Keratinocyte (primary cell): ENCODE data around the gene ITGB5. TPM values are rescaled to one million over a fixed set of nuclear protein-coding genes. Genes with fewer than 3 reads are reported as not detected.

ENCODE experiments used
- DNase-seq: peaks from one replicate; pipeline ENCODE4 v3.0.0-alpha.2; 2011; ENCODE audit warnings: low read depth, missing footprints, low spot score
- FAIRE-seq: peaks from 2 replicates; lab custom pipeline; 2011; peaks lifted over from hg19 to GRCh38; lab: Jason Lieb, UNC
- H2AFZ ChIP-seq: 2 replicates; pipeline ENCODE4 v1.6.0; 2012; ENCODE audit warnings: low read length, control low read depth, inconsistent platforms; ENCODE audit not compliant: control insufficient read depth
- H3K27ac ChIP-seq: 2 replicates; pipeline ENCODE4 v1.5.1; 2011; ENCODE audit warnings: low read length; ENCODE audit not compliant: control insufficient read depth, insufficient read depth
- H3K27me3 ChIP-seq: 3 replicates; pipeline ENCODE4 v1.6.0; 2011; ENCODE audit warnings: low read length; ENCODE audit not compliant: control insufficient read depth, insufficient read depth; ENCODE audit errors: extremely low read depth
- H3K36me3 ChIP-seq, 2 experiments: 2 replicates in 1 of 2; 3 replicates in 1 of 2; pipeline ENCODE4 v1.5.1; 2011; ENCODE audit warnings: low read length in 2 of 2, mild to moderate bottlenecking in 1 of 2; ENCODE audit not compliant: control insufficient read depth in 2 of 2, insufficient read depth in 2 of 2; ENCODE audit errors: extremely low read depth in 1 of 2
- H3K4me1 ChIP-seq: 3 replicates; pipeline ENCODE4 v1.5.1; 2011; ENCODE audit warnings: low read length; ENCODE audit not compliant: control insufficient read depth, insufficient read depth; ENCODE audit errors: extremely low read depth
- H3K4me2 ChIP-seq: 3 replicates; pipeline ENCODE4 v1.6.0; 2011; ENCODE audit warnings: low read depth, low read length; ENCODE audit not compliant: control insufficient read depth, insufficient read depth; ENCODE audit errors: extremely low read depth
- H3K4me3 ChIP-seq, 3 experiments: fragments of 200-600 bp in 1 of 3; sonication (generic) in 1 of 3; 2 replicates in 2 of 3; 3 replicates in 1 of 3; pipeline ENCODE4 v1.5.1; 2011 to 2016; ENCODE audit warnings: low read length in 3 of 3, mild to moderate bottlenecking in 3 of 3, control low read depth in 2 of 3, inconsistent platforms in 1 of 3, low read depth in 1 of 3, mixed read lengths in 1 of 3, mixed run types in 1 of 3, moderate library complexity in 1 of 3; ENCODE audit not compliant: control insufficient read depth in 2 of 3, insufficient read depth in 2 of 3; ENCODE audit errors: extremely low read depth in 1 of 3
- H3K79me2 ChIP-seq: 2 replicates; pipeline ENCODE4 v1.6.0; 2012; ENCODE audit warnings: low read length; ENCODE audit not compliant: control insufficient read depth, insufficient read depth
- H3K9ac ChIP-seq: 3 replicates; pipeline ENCODE4 v1.6.0; 2011; ENCODE audit warnings: low read length; ENCODE audit not compliant: control insufficient read depth, insufficient read depth; ENCODE audit errors: extremely low read depth
- H3K9me1 ChIP-seq: 3 replicates; pipeline ENCODE4 v1.6.0; 2011; ENCODE audit warnings: low read length; ENCODE audit not compliant: control insufficient read depth, insufficient read depth; ENCODE audit errors: extremely low read depth
- H3K9me3 ChIP-seq: 2 replicates; pipeline ENCODE4 v1.5.1; 2012; ENCODE audit warnings: low read depth, low read length; ENCODE audit not compliant: control insufficient read depth
- H4K20me1 ChIP-seq: 3 replicates; pipeline ENCODE4 v1.6.0; 2011; ENCODE audit warnings: low read length; ENCODE audit not compliant: control insufficient read depth, insufficient read depth; ENCODE audit errors: extremely low read depth
- EZH2 ChIP-seq: IDR thresholded peaks from one replicate; pipeline ENCODE4 v1.6.1; 2012; ENCODE audit warnings: inconsistent platforms, mild to moderate bottlenecking, low read length, moderate library complexity
- dilution Hi-C: fragments of 300-500 bp; cut with MboI; formaldehyde crosslinking; loops from one replicate; pipeline ENCODE4 v1.7.0; 2020; ENCODE audit warnings: low sequenced_read_pairs; ENCODE audit not compliant: extremely low pct_ligation_motif_present
- polyA plus RNA-seq, 5 experiments: library from polyadenylated mRNA; depleted of rRNA in 3 of 5; stranded (reverse) in 3 of 5; stranded (forward) in 1 of 5; unstranded in 1 of 5; fragments of >200 nt; gene quantifications; 1 replicate in 1 of 5; 2 replicates in 3 of 5; 3 replicates in 1 of 5; pipeline versions ENCODE4 v1.2.1 to v1.2.3, GENCODE V29; 2011 to 2012; ENCODE audit warnings: missing spikeins in 2 of 5, low read depth in 1 of 5, low replicate concordance in 1 of 5
- TF ChIP-seq, protein P1 (sequence below), 3 experiments: IDR thresholded peaks in 1 of 3; conservative IDR thresholded peaks in 1 of 3; optimal IDR thresholded peaks in 1 of 3; 2 replicates in 2 of 3; 3 replicates in 1 of 3; pipeline versions ENCODE3 to v1.5.1; 2011; ENCODE audit warnings: low read length in 3 of 3, mild to moderate bottlenecking in 3 of 3, moderate library complexity in 2 of 3, control low read depth in 1 of 3, inconsistent platforms in 1 of 3; ENCODE audit not compliant: insufficient read depth in 2 of 3; ENCODE audit errors: extremely low read depth in 1 of 3

Gene ITGB5
- polyA plus RNA-seq, 1 donor (not counting 4 experiments of a cell fraction or from before 2014, with no cell fraction given): 136 TPM

DNA sequence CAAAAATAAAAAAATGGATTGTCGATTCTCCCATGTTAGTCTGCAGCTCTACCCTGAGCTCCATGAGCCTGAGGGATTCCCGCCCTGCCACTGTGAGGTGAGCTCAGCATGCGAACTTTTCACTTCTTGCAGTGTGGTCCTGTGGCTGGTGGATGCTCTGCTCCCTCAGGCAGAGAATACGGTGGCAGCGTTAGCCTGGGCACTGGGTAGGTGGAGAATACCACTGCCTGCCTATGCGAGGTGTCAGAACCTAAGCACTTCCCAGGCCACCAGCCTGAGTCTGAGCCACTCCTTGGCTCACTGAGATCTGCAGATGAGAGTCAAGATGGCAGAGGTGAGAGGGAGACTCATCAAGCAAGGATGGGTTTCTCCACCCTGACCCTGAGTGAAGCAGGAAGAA, 70.1 kb downstream of the ITGB5 start:
- Histone ChIP-seq H3K9me1 (no peaks in the 10 kb centered on the region), H3K27me3 (no peaks in the 10 kb centered on the region), H3K4me3 (no peak overlapping the region), H3K9ac (no peak overlapping the region), H3K36me3 (peaks cover 24 to 36% of the 10 kb centered on the region in 2 experiments), H3K79me2 (no peaks in the 10 kb centered on the region), H3K9me3 (no peaks in the 10 kb centered on the region), H3K27ac (no peak overlapping the region), H4K20me1 (no peaks in the 10 kb centered on the region), H2AFZ (no peak overlapping the region), H3K4me2 (no peak overlapping the region), H3K4me1 (peaks cover 8% of the 10 kb centered on the region)
- DNase-seq (no peak), FAIRE-seq (no peak)
- dilution Hi-C loops: no loop called here
- no peak for TF ChIP-seq EZH2
- TF ChIP-seq, protein P1, sequence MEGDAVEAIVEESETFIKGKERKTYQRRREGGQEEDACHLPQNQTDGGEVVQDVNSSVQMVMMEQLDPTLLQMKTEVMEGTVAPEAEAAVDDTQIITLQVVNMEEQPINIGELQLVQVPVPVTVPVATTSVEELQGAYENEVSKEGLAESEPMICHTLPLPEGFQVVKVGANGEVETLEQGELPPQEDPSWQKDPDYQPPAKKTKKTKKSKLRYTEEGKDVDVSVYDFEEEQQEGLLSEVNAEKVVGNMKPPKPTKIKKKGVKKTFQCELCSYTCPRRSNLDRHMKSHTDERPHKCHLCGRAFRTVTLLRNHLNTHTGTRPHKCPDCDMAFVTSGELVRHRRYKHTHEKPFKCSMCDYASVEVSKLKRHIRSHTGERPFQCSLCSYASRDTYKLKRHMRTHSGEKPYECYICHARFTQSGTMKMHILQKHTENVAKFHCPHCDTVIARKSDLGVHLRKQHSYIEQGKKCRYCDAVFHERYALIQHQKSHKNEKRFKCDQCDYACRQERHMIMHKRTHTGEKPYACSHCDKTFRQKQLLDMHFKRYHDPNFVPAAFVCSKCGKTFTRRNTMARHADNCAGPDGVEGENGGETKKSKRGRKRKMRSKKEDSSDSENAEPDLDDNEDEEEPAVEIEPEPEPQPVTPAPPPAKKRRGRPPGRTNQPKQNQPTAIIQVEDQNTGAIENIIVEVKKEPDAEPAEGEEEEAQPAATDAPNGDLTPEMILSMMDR (optimal IDR thresholded peaks at IDR 0.05 in 1 of 3, IDR thresholded peaks at IDR 0.05 in 1 of 3, conservative IDR thresholded peaks at IDR 0.05 in 1 of 3; ENCODE audit: extremely low read depth in 1 of 3, insufficient read depth in 2 of 3, low read length in 3 of 3): no peak

DNA sequence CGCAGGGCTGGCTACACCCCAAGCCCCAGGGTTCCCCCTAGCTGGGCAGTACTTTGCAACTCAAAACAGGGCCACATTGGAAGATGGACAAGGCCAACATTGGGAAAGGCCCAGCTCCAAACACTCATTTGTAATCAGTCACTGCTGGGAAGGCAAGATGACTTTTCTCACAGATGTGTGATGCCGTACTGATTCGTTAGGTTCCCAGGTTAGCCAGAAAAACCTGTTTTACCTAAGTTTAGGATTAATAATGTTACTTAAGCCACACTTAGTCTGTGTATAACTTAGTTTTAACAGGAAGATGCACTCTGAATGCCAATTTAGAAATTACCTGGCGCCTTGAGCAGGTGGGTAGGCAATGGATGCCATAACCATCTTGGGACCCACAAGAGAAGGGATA, 71.0 kb downstream of the ITGB5 start:
- Histone ChIP-seq H3K27ac (no peak overlapping the region), H3K4me2 (no peak overlapping the region), H3K36me3 (peaks cover 21 to 36% of the 10 kb centered on the region in 2 experiments), H3K9me3 (no peaks in the 10 kb centered on the region), H2AFZ (no peak overlapping the region), H3K9me1 (no peaks in the 10 kb centered on the region), H3K27me3 (no peaks in the 10 kb centered on the region), H3K4me3 (no peak overlapping the region), H3K79me2 (no peaks in the 10 kb centered on the region), H4K20me1 (no peaks in the 10 kb centered on the region), H3K4me1 (peaks cover 8% of the 10 kb centered on the region), H3K9ac (no peak overlapping the region)
- TF ChIP-seq, protein P1 (optimal IDR thresholded peaks at IDR 0.05 in 1 of 3, IDR thresholded peaks at IDR 0.05 in 1 of 3, conservative IDR thresholded peaks at IDR 0.05 in 1 of 3; ENCODE audit: extremely low read depth in 1 of 3, insufficient read depth in 2 of 3, low read length in 3 of 3): no peak
- no peak for TF ChIP-seq EZH2
- DNase-seq (no peak), FAIRE-seq (no peak)
- dilution Hi-C loops: no loop called here
